Measurements from ENCODE around the gene DSG4.

DSG4 gene

DNA sequence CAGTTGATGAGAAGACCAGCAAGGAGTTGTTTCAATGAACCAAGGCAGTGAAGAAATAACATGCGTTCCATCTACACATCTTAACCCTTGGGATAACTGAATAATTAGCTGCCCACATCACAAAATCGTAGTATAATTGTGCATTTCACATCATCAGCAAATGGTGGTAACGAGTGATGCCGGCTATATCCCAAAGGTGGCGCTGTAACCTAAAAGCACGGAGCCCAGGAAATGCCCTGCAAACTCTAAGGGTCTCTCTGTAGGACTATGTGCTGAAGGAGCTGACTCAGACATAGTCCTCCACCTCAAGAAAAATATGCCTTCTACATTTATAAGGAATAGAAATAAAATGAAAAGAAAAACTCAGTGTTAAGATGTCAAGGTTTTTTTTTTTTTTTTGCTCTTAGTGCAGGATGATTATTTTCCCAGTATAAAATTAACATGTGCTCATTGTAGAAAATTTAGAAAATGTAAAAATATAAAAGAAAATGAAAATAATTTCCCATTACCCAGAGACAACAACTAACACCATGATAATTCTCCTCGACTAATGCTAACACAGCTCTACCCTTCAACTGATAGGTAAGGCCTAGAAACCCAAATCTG is 47.9 kb downstream of the DSG4 start:
- Mint-ChIP-seq H3K36me3 (ENCODE audit: low read depth) (no peaks in the 10 kb centered on the region), H3K4me1 (ENCODE audit: low read depth) (no peaks in the 10 kb centered on the region), H3K27ac (no peak overlapping the region), H3K9me3 (no peaks in the 10 kb centered on the region), H3K4me3 (no peak overlapping the region), H3K27me3 (ENCODE audit: low read depth) (no peaks in the 10 kb centered on the region)

- Mint-ChIP-seq H3K27me3 (ENCODE audit: low read depth) (no peaks in the 10 kb centered on the region), H3K27ac (no peak overlapping the region), H3K4me3 (no peak overlapping the region), H3K4me1 (ENCODE audit: low read depth) (no peaks in the 10 kb centered on the region), H3K36me3 (ENCODE audit: low read depth) (no peaks in the 10 kb centered on the region), H3K9me3 (no peaks in the 10 kb centered on the region)
These were observed 49.4 kb downstream of the DSG4 start for GRCh38 chr18:31426021-31426420.

- Mint-ChIP-seq H3K27ac (no peak overlapping the region), H3K27me3 (ENCODE audit: low read depth) (no peaks in the 10 kb centered on the region), H3K36me3 (ENCODE audit: low read depth) (no peaks in the 10 kb centered on the region)
These were observed 50.4 kb downstream of the DSG4 start for GRCh38 chr18:31426871-31427406.

DNA sequence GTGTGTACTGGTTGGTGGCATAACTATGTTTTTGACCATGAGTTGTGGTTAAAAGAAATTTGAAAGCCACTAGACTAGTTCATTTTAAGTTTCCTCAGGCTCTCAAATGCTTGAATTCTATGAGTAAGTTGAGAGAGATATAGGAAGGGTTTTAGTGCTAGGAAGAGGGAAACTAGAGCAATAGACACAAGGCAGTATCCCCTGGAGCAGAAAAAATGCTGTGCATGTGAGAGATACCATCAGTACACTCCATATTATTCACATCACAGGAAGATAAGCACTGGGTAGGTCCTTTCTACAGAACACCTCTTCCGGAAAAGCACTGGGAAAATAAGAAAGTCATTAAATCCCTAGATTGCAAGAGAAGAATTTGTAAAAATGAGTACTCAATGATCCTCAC is 51.6 kb downstream of the DSG4 start:
- Mint-ChIP-seq H3K36me3 (ENCODE audit: low read depth) (no peaks in the 10 kb centered on the region), H3K27ac (no peak overlapping the region), H3K4me3 (no peak overlapping the region), H3K27me3 (ENCODE audit: low read depth) (no peaks in the 10 kb centered on the region), H3K4me1 (ENCODE audit: low read depth) (no peaks in the 10 kb centered on the region), H3K9me3 (no peaks in the 10 kb centered on the region)

More at GRCh38 chr18:31426871-31427406, 50.4 kb downstream of the DSG4 start:
- no peak overlapping the region for H3K4me3 Mint-ChIP-seq
- no peaks in the 10 kb centered on the region for H3K4me1 Mint-ChIP-seq (ENCODE audit: low read depth)
- no peaks in the 10 kb centered on the region for H3K9me3 Mint-ChIP-seq

DNA sequence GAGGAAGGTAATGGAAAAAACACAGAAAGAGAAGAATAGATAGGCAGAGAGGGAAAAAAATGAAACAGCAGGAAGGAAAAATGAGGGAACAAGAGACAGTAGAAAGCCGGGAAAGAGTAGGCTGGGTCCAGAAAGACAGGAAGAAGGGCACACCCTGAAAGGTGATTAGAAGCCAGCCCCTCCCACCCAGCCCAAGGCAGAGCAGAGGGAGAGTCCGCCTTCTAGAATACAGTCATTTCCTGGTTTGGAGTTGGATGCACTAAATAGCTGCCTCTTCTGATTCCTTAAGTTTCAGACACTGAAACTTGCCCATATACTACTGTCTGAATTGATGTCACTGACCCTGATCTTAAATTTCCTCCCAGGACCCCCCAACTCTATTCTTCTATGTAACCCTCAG is 53.0 kb downstream of the DSG4 start:
- Mint-ChIP-seq H3K4me3 (no peak overlapping the region), H3K36me3 (ENCODE audit: low read depth) (no peaks in the 10 kb centered on the region), H3K4me1 (ENCODE audit: low read depth) (no peaks in the 10 kb centered on the region), H3K27me3 (ENCODE audit: low read depth) (no peaks in the 10 kb centered on the region), H3K27ac (no peak overlapping the region), H3K9me3 (no peaks in the 10 kb centered on the region)

DNA sequence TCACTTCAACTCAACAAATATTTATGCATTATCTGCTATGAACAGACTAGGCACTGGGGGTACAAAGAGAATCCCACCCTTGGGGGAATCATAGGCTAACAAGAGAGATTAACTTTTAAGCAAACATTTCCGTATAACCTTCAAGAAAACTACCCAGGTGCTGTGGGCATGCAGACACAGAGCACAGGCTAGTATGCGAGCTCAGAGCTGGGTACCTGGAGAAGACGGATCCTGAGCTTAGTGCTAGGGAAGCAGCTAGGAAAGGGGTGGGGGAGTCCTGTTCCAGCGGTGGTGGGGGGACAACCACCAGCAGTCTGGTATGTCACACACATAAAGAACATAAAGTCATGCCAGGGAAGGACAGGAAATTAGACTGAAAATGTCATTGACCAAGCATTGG is 53.5 kb downstream of the DSG4 start:
- no peaks in the 10 kb centered on the region for H3K27me3 Mint-ChIP-seq (ENCODE audit: low read depth)

GRCh38 chr18:31430554-31430953 is 54.0 kb downstream of the DSG4 start:
- Mint-ChIP-seq H3K36me3 (ENCODE audit: low read depth) (no peaks in the 10 kb centered on the region), H3K4me3 (no peak overlapping the region), H3K27ac (no peak overlapping the region), H3K9me3 (no peaks in the 10 kb centered on the region), H3K27me3 (ENCODE audit: low read depth) (no peaks in the 10 kb centered on the region), H3K4me1 (ENCODE audit: low read depth) (no peaks in the 10 kb centered on the region)

More for the DNA sequence above, 53.5 kb downstream of the DSG4 start:
- Mint-ChIP-seq H3K27ac (no peak overlapping the region), H3K4me1 (ENCODE audit: low read depth) (no peaks in the 10 kb centered on the region), H3K36me3 (ENCODE audit: low read depth) (no peaks in the 10 kb centered on the region), H3K9me3 (no peaks in the 10 kb centered on the region), H3K4me3 (no peak overlapping the region)

DNA sequence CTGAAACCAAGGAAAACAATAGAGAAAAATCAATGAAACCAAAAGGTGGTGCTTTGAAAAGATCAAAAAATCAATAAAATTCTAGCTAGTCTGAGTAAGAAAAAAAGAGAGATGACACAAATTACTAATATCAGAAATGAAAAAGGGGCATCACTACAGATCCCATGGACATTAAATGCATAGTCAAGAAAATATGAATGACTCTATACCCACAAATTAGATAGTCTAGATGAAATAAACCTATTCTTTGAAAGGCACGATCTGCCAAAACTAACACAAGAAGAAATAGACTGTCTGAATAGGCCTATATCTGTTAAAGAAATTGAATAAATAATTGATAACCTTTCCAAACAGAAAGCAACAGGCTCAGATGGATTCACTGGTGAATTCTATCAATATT is 55.7 kb downstream of the DSG4 start:
- Mint-ChIP-seq H3K36me3 (ENCODE audit: low read depth) (no peaks in the 10 kb centered on the region), H3K27ac (no peak overlapping the region), H3K9me3 (no peaks in the 10 kb centered on the region), H3K27me3 (ENCODE audit: low read depth) (no peaks in the 10 kb centered on the region), H3K4me1 (ENCODE audit: low read depth) (no peaks in the 10 kb centered on the region), H3K4me3 (no peak overlapping the region)

- no peak overlapping the region for H3K27ac Mint-ChIP-seq
- no peak overlapping the region for H3K4me3 Mint-ChIP-seq
- no peaks in the 10 kb centered on the region for H3K9me3 Mint-ChIP-seq
- no peaks in the 10 kb centered on the region for H3K27me3 Mint-ChIP-seq (ENCODE audit: low read depth)
- H3K4me1 Mint-ChIP-seq (ENCODE audit: low read depth): no peaks in the 10 kb centered on the region
- no peaks in the 10 kb centered on the region for H3K36me3 Mint-ChIP-seq (ENCODE audit: low read depth)
These were observed 60.2 kb downstream of the DSG4 start for GRCh38 chr18:31436825-31437224.

GRCh38 chr18:31438402-31438801 is 61.8 kb downstream of the DSG4 start:
- Mint-ChIP-seq H3K9me3 (no peaks in the 10 kb centered on the region), H3K4me1 (ENCODE audit: low read depth) (no peaks in the 10 kb centered on the region), H3K4me3 (no peak overlapping the region), H3K27me3 (ENCODE audit: low read depth) (no peaks in the 10 kb centered on the region), H3K27ac (no peak overlapping the region), H3K36me3 (ENCODE audit: low read depth) (no peaks in the 10 kb centered on the region)

GRCh38 chr18:31439807-31440325 is 63.3 kb downstream of the DSG4 start:
- H3K4me3 Mint-ChIP-seq: no peak overlapping the region
- no peaks in the 10 kb centered on the region for H3K4me1 Mint-ChIP-seq (ENCODE audit: low read depth)
- H3K9me3 Mint-ChIP-seq: no peaks in the 10 kb centered on the region
- no peaks in the 10 kb centered on the region for H3K27me3 Mint-ChIP-seq (ENCODE audit: low read depth)
- no peak overlapping the region for H3K27ac Mint-ChIP-seq
- H3K36me3 Mint-ChIP-seq (ENCODE audit: low read depth): no peaks in the 10 kb centered on the region

DNA sequence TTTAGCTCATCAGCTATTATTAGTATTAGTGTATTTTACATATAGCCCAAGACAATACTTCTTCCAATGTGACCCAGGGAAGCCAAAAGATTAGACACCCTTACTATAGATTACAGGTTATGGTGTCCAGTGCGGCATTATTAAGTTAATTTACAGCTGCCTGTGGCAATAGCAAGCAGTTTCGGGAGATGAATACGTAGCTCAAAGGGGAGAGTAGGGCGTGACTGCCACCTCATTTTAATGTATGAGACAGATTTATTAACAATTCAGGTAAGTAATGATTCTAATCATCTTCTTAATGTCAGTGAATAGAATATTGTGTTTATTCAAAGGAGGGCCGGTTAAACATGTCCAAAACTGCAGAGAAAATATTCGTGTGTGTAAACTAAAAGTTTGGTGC is 64.2 kb downstream of the DSG4 start:
- no peaks in the 10 kb centered on the region for H3K4me1 Mint-ChIP-seq (ENCODE audit: low read depth)
- H3K27me3 Mint-ChIP-seq (ENCODE audit: low read depth): no peaks in the 10 kb centered on the region
- no peaks in the 10 kb centered on the region for H3K9me3 Mint-ChIP-seq

DNA sequence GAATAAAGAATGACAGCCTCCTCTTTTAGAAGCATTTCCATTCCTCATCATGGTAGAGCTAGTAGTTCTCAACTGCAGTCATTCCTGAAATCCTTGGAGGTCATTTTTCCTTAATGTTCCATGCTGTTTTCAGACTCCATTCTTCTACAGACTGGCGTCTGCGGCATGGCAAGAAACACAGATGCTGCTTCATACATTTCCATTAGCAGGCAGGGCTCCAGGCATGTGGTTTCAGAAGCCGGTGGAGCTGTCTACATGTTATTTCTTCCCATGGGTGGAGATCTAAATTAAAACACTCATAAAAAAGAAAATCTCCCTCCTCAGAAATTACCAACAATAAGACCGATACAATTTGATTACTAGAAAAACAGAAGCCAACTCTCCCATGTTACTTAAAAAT is 64.9 kb downstream of the DSG4 start:
- Mint-ChIP-seq H3K27ac (no peak overlapping the region), H3K4me1 (ENCODE audit: low read depth) (no peaks in the 10 kb centered on the region), H3K4me3 (no peak overlapping the region), H3K36me3 (ENCODE audit: low read depth) (no peaks in the 10 kb centered on the region), H3K27me3 (ENCODE audit: low read depth) (no peaks in the 10 kb centered on the region), H3K9me3 (no peaks in the 10 kb centered on the region)

More for the DNA sequence above, 64.2 kb downstream of the DSG4 start:
- no peaks in the 10 kb centered on the region for H3K36me3 Mint-ChIP-seq (ENCODE audit: low read depth)
- no peak overlapping the region for H3K4me3 Mint-ChIP-seq
- H3K27ac Mint-ChIP-seq: no peak overlapping the region

DNA sequence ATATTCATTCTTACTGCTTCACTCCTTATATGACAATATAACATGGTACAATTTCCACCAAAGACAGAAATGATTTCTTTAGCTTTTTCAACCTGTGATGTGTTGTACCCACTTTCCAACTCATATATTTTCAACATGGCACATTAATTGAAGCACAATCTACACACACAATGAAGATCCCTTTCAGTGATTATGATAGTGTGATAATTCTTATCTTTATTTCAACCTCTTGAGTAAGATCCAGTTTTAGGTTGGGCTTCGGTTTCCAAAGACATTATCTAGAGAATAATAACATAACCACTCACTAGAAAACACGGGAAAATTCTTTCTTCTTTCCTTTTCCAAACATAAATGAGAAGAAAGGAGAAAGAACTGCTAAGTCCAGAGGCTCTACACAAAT is 67.6 kb downstream of the DSG4 start:
- no peaks in the 10 kb centered on the region for H3K27me3 Mint-ChIP-seq (ENCODE audit: low read depth)
- no peak overlapping the region for H3K27ac Mint-ChIP-seq
- H3K36me3 Mint-ChIP-seq (ENCODE audit: low read depth): no peaks in the 10 kb centered on the region
- H3K9me3 Mint-ChIP-seq: no peaks in the 10 kb centered on the region
- no peaks in the 10 kb centered on the region for H3K4me1 Mint-ChIP-seq (ENCODE audit: low read depth)
- no peak overlapping the region for H3K4me3 Mint-ChIP-seq

- Mint-ChIP-seq H3K9me3 (no peaks in the 10 kb centered on the region), H3K4me1 (ENCODE audit: low read depth) (no peaks in the 10 kb centered on the region), H3K4me3 (no peak overlapping the region), H3K36me3 (ENCODE audit: low read depth) (no peaks in the 10 kb centered on the region), H3K27ac (no peak overlapping the region), H3K27me3 (ENCODE audit: low read depth) (no peaks in the 10 kb centered on the region)
These were observed 69.3 kb downstream of the DSG4 start for GRCh38 chr18:31445908-31446307.

All from T-helper 1 cell treated with Interleukin-12 subunit alpha and Interleukin-12 subunit beta and Interleukin-4 antibody, amounts not matched to agents 30 μg/mL and 1 μg/mL, for 36 hours (primary cell).